ENCODE measurements around the gene ATAD3B. TPM values are rescaled to one million over a fixed set of nuclear protein-coding genes. Genes with fewer than 3 reads are reported as not detected.

Gene ATAD3B
- total and polyA plus RNA-seq, 4 donors = 6.4 to 14.3 (median 10.3) TPM

DNA sequence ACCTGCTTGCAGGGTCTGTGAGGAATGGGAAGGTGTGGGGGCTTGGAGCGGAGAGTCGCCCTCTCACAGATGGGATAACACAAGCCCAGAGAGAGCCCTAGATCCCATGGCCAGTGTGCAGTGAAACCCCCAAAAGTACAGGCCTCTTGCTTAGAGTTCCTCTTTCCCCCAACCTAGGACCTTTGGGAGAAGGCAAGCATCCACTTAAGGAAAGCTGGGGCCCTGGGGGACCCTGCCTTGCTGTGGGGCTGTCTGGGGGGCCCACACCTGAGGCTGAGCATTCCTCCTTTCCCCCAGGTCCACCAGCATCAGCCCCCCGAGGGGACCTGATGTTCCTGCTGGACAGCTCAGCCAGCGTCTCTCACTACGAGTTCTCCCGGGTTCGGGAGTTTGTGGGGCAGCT lies 34.9 kb upstream of the ATAD3B start:
- Histone ChIP-seq H3K9me3 (ENCODE audit: control insufficient read depth in 4 of 4, low read length in 3 of 4) (no peaks in the 10 kb centered on the region), H3K4me3 (ENCODE audit: low read depth in 1 of 3, low read length in 3 of 3) (peak overlapping the region; percentile 73 to 82 (median 75)), H3K36me3 (ENCODE audit: control insufficient read depth in 4 of 4, insufficient read depth in 3 of 4, low read depth in 1 of 4, low read length in 3 of 4) (peaks cover 0 to 3% (median 0%) of the 10 kb centered on the region in 4 donors), H3K9ac (ENCODE audit: low read depth in 1 of 2, low read length in 2 of 2) (peak overlapping the region; percentile 4 to 28), H3K4me1 (ENCODE audit: control insufficient read depth in 4 of 4, insufficient read depth in 4 of 4, low read length in 3 of 4) (peaks cover 32 to 85% (median 65%) of the 10 kb centered on the region in 4 donors), H3K27me3 (ENCODE audit: control insufficient read depth in 4 of 4, insufficient read depth in 4 of 4, low read length in 3 of 4) (no peaks in the 10 kb centered on the region), H3K27ac (ENCODE audit: low read depth in 1 of 2, low read length in 2 of 2) (peak overlapping the region; percentile 28 to 62)
- TF ChIP-seq ZBTB33 (IDR thresholded peaks at IDR 0.05) (no peak), HNF4A (conservative IDR thresholded peaks at IDR 0.05) (no peak)
- DNase-seq (ENCODE audit: low spot score) = no peak
- 66% methylated on average over 7 of the region's 7 CpGs for WGBS

- no peaks in the 10 kb centered on the region for H3K27me3 ChIP-seq (ENCODE audit: control insufficient read depth in 4 of 4, insufficient read depth in 4 of 4, low read length in 3 of 4)
- no peak overlapping the region for H3K9ac ChIP-seq (ENCODE audit: low read depth in 1 of 2, low read length in 2 of 2)
- H3K36me3 ChIP-seq (ENCODE audit: control insufficient read depth in 4 of 4, insufficient read depth in 3 of 4, low read depth in 1 of 4, low read length in 3 of 4) = peaks cover 0 to 3% (median 0%) of the 10 kb centered on the region in 4 donors
- WGBS = 65% methylated on average over 31 of the region's 31 CpGs
- TF ChIP-seq JUND (IDR thresholded peaks at IDR 0.05) = no peak
- peak in 1 of 2 donors; percentile 25 for TF ChIP-seq HNF4A (conservative IDR thresholded peaks at IDR 0.05)
- TF ChIP-seq GABPA (IDR thresholded peaks at IDR 0.05 in 1 of 2, conservative IDR thresholded peaks at IDR 0.05 in 1 of 2) = peak in 1 of 2 donors; percentile 18
- TF ChIP-seq HNF4G (IDR thresholded peaks at IDR 0.05) = no peak
- TF ChIP-seq RXRA (IDR thresholded peaks at IDR 0.05) = peak in 1 of 2 donors; percentile 38
- no peak for TF ChIP-seq MAX (IDR thresholded peaks at IDR 0.05)
- no peak for TF ChIP-seq NR2F2 (IDR thresholded peaks at IDR 0.05)
- TF ChIP-seq, protein P1, sequence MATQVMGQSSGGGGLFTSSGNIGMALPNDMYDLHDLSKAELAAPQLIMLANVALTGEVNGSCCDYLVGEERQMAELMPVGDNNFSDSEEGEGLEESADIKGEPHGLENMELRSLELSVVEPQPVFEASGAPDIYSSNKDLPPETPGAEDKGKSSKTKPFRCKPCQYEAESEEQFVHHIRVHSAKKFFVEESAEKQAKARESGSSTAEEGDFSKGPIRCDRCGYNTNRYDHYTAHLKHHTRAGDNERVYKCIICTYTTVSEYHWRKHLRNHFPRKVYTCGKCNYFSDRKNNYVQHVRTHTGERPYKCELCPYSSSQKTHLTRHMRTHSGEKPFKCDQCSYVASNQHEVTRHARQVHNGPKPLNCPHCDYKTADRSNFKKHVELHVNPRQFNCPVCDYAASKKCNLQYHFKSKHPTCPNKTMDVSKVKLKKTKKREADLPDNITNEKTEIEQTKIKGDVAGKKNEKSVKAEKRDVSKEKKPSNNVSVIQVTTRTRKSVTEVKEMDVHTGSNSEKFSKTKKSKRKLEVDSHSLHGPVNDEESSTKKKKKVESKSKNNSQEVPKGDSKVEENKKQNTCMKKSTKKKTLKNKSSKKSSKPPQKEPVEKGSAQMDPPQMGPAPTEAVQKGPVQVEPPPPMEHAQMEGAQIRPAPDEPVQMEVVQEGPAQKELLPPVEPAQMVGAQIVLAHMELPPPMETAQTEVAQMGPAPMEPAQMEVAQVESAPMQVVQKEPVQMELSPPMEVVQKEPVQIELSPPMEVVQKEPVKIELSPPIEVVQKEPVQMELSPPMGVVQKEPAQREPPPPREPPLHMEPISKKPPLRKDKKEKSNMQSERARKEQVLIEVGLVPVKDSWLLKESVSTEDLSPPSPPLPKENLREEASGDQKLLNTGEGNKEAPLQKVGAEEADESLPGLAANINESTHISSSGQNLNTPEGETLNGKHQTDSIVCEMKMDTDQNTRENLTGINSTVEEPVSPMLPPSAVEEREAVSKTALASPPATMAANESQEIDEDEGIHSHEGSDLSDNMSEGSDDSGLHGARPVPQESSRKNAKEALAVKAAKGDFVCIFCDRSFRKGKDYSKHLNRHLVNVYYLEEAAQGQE (IDR thresholded peaks at IDR 0.05) = no peak
- no peak for TF ChIP-seq RAD21 (IDR thresholded peaks at IDR 0.05)
- peaks cover 32 to 79% (median 61%) of the 10 kb centered on the region in 4 donors for H3K4me1 ChIP-seq (ENCODE audit: control insufficient read depth in 4 of 4, insufficient read depth in 4 of 4, low read length in 3 of 4)
- DNase-seq (ENCODE audit: low spot score) = no peak
- no peaks in the 10 kb centered on the region for H3K9me3 ChIP-seq (ENCODE audit: control insufficient read depth in 4 of 4, low read length in 3 of 4)
- H3K4me3 ChIP-seq (ENCODE audit: low read depth in 1 of 3, low read length in 3 of 3) = peak overlapping the region; percentile 31 to 82 (median 75)
- peak overlapping the region; percentile 38 to 62 for H3K27ac ChIP-seq (ENCODE audit: low read depth in 1 of 2, low read length in 2 of 2)
These were observed 34.3 kb upstream of the ATAD3B start for GRCh38 chr1:1437033-1437903.

All from liver (tissue), 9 donors.